Liver (tissue), 9 donors: ENCODE results near the gene NRG2. TPM values are rescaled to one million over a fixed set of nuclear protein-coding genes. Genes with fewer than 3 reads are reported as not detected.

ENCODE experiments used
- DNase-seq: peaks from one replicate; pipeline ENCODE4 v3.0.0-alpha.2; 2017; ENCODE audit warnings: low spot score
- H3K27ac ChIP-seq, 2 donors: one replicate each; pipeline ENCODE4 v1.7.0; 2013; ENCODE audit warnings: inconsistent platforms in 2 of 2, low read length in 2 of 2, control low read depth in 1 of 2, low read depth in 1 of 2, mild to moderate bottlenecking in 1 of 2
- H3K27me3 ChIP-seq, 4 donors: one replicate each; pipeline versions ENCODE4 v1.6.1 to v1.7.0; 2013; ENCODE audit warnings: low read length in 3 of 4, inconsistent platforms in 1 of 4, mild to moderate bottlenecking in 1 of 4, moderate library complexity in 1 of 4; ENCODE audit not compliant: control insufficient read depth in 4 of 4, insufficient read depth in 4 of 4
- H3K36me3 ChIP-seq, 4 donors: one replicate each; pipeline versions ENCODE4 v1.6.1 to v1.7.0; 2013; ENCODE audit warnings: low read length in 3 of 4, mild to moderate bottlenecking in 3 of 4, low read depth in 1 of 4, moderate library complexity in 1 of 4; ENCODE audit not compliant: control insufficient read depth in 4 of 4, insufficient read depth in 3 of 4
- H3K4me1 ChIP-seq, 4 donors: one replicate each; pipeline versions ENCODE4 v1.6.1 to v1.7.0; 2013; ENCODE audit warnings: low read length in 3 of 4, mild to moderate bottlenecking in 3 of 4, moderate library complexity in 1 of 4; ENCODE audit not compliant: control insufficient read depth in 4 of 4, insufficient read depth in 4 of 4
- H3K4me3 ChIP-seq, 3 donors: one replicate each; pipeline versions ENCODE4 v1.6.1 to v1.7.0; 2013; ENCODE audit warnings: low read length in 3 of 3, control low read depth in 1 of 3, low read depth in 1 of 3, mild to moderate bottlenecking in 1 of 3
- H3K9ac ChIP-seq, 2 donors: one replicate each; pipeline ENCODE4 v1.7.0; 2013; ENCODE audit warnings: low read length in 2 of 2, mild to moderate bottlenecking in 2 of 2, moderate library complexity in 2 of 2, control low read depth in 1 of 2, low read depth in 1 of 2
- H3K9me3 ChIP-seq, 4 donors: one replicate each; pipeline versions ENCODE4 v1.6.1 to v1.7.0; 2013; ENCODE audit warnings: low read length in 3 of 4; ENCODE audit not compliant: control insufficient read depth in 4 of 4
- EGR1 ChIP-seq, 2 donors: IDR thresholded peaks; 2 replicates each; pipeline ENCODE4 v1.6.1; 2016 to 2018; ENCODE audit warnings: antibody characterized with exemption in 2 of 2, low read depth in 2 of 2
- FOXA1 ChIP-seq: IDR thresholded peaks from 2 replicates; pipeline ENCODE4 v1.6.1; 2016; ENCODE audit warnings: antibody characterized with exemption
- GABPA ChIP-seq, 2 donors: IDR thresholded peaks in 1 of 2; conservative IDR thresholded peaks in 1 of 2; 2 replicates each; pipeline ENCODE4 v1.6.1; 2016; ENCODE audit warnings: antibody characterized with exemption in 2 of 2, mild to moderate bottlenecking in 1 of 2, moderate library complexity in 1 of 2
- HNF4A ChIP-seq, 2 donors: conservative IDR thresholded peaks; 2 replicates each; pipeline ENCODE4 v1.6.1; 2016; ENCODE audit warnings: antibody characterized with exemption in 2 of 2, mild to moderate bottlenecking in 2 of 2
- HNF4G ChIP-seq: IDR thresholded peaks from 2 replicates; pipeline ENCODE4 v1.6.1; 2016; ENCODE audit warnings: antibody characterized with exemption
- JUND ChIP-seq, 2 donors: IDR thresholded peaks; 2 replicates each; pipeline ENCODE4 v1.6.1; 2016; ENCODE audit warnings: antibody characterized with exemption in 2 of 2
- NR2F2 ChIP-seq: IDR thresholded peaks from 2 replicates; pipeline ENCODE4 v1.6.1; 2016; ENCODE audit warnings: antibody characterized with exemption
- RAD21 ChIP-seq, 2 donors: IDR thresholded peaks; 2 replicates each; pipeline ENCODE4 v1.6.1; 2016; ENCODE audit warnings: antibody characterized with exemption in 2 of 2, mild to moderate bottlenecking in 2 of 2
- RXRA ChIP-seq, 2 donors: IDR thresholded peaks; 2 replicates each; pipeline ENCODE4 v1.6.1; 2017 to 2018; ENCODE audit warnings: antibody characterized with exemption in 2 of 2, mild to moderate bottlenecking in 1 of 2
- SP1 ChIP-seq: IDR thresholded peaks from 2 replicates; pipeline ENCODE4 v1.6.1; 2018; ENCODE audit warnings: antibody characterized with exemption, mild to moderate bottlenecking
- TAF1 ChIP-seq: conservative IDR thresholded peaks from 2 replicates; pipeline ENCODE4 v1.6.1; 2016; ENCODE audit warnings: antibody characterized with exemption, mild to moderate bottlenecking
- YY1 ChIP-seq: IDR thresholded peaks from 2 replicates; pipeline ENCODE4 v1.6.1; 2016; ENCODE audit warnings: antibody characterized with exemption, mild to moderate bottlenecking
- WGBS: extraction: QIAGEN DNeasy Blood & Tissue Kit; methylation state at CpG from one replicate; pipeline ENCODE4 v1.1.7; 2013; 5-methylcytosine and 5-hydroxymethylcytosine counted together
- polyA plus RNA-seq, 2 donors: library from polyadenylated mRNA; stranded (reverse) in 1 of 2; unstranded in 1 of 2; fragments of 200-250 nt in 1 of 2; fragments of >200 nt in 1 of 2; fragmentation: Nextera tagmentation in 1 of 2; extraction: Ambion mirVana in 1 of 2; gene quantifications; one replicate each; pipeline versions ENCODE4 v1.2.1 to v1.2.3, GENCODE V29; 2013 to 2015
- total RNA-seq, 2 donors: library from RNA; depleted of rRNA; stranded (reverse); fragments of >200 nt; gene quantifications; one replicate each; pipeline ENCODE4 v1.2.3, GENCODE V29; 2014
- TF ChIP-seq, protein P1 (sequence below): IDR thresholded peaks from 2 replicates; pipeline ENCODE4 v1.6.1; 2016; ENCODE audit warnings: antibody characterized with exemption
- TF ChIP-seq, protein P2 (sequence below): fragments of 150-350 bp; IDR thresholded peaks from 2 replicates; pipeline ENCODE4 v1.5.1; 2017; ENCODE audit warnings: improper control_type of control experiment, low read depth, low read length; ENCODE audit not compliant: missing input control
- TF ChIP-seq, protein P3 (sequence below): IDR thresholded peaks from 2 replicates; pipeline ENCODE4 v1.6.1; 2016; ENCODE audit warnings: antibody characterized with exemption
- TF ChIP-seq, protein P4 (sequence below): IDR thresholded peaks from 2 replicates; pipeline ENCODE4 v1.6.1; 2016; ENCODE audit warnings: antibody characterized with exemption, mild to moderate bottlenecking
- TF ChIP-seq, protein P5 (sequence below): IDR thresholded peaks from 2 replicates; pipeline ENCODE4 v1.6.1; 2016; ENCODE audit warnings: antibody characterized with exemption
- donor health status: healthy.
- donor health status: healthy.
- donor health status: healthy.
- donor health status: healthy.
- donor health status: healthy.

Gene NRG2
- total and polyA plus RNA-seq, 4 donors = 0.07 to 0.08 TPM; not detected in 2

DNA sequence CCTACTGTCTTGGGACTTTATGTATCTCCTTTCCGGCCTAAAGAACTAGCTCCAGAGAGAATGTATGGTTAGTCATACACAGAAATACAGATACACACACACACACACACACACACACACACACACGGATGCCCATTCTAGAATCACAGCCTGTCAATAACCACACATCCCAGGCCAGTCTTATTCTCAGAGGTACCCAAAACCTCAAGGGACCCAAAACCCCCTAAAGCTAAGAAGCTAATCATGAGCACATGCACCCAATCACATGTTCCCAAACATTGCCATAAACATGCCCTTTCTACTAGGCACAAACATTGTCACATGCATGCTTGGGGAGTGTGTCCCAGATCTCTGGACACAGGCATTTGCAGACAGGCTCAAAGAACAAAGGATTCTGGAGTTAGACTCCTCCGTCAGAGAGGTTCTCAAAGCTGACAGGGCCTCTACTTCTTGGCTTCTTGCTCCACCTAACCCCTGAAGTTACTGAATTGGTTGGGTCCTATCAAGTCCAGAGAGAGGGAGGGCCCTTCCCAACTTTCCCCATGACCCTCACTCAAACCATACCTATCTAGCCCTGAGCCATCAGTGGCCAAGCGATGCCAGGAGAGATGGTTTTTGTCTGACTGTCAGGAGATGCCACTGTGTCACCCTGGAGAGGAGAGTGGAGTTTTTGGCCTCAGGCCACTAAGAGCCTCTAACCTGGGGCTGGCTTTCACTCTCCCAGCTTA is 78.7 kb downstream of the NRG2 start:
- H3K36me3 ChIP-seq = no peaks in the 10 kb centered on the region
- no peak overlapping the region for H3K9ac ChIP-seq
- H3K4me3 ChIP-seq = no peak overlapping the region
- H3K9me3 ChIP-seq = no peaks in the 10 kb centered on the region
- WGBS = 90% methylated on average over 4 of the region's 4 CpGs
- no peak overlapping the region for H3K27ac ChIP-seq
- H3K4me1 ChIP-seq = no peaks in the 10 kb centered on the region
- TF ChIP-seq HNF4A (conservative IDR thresholded peaks at IDR 0.05) = no peak
- TF ChIP-seq, protein P1, sequence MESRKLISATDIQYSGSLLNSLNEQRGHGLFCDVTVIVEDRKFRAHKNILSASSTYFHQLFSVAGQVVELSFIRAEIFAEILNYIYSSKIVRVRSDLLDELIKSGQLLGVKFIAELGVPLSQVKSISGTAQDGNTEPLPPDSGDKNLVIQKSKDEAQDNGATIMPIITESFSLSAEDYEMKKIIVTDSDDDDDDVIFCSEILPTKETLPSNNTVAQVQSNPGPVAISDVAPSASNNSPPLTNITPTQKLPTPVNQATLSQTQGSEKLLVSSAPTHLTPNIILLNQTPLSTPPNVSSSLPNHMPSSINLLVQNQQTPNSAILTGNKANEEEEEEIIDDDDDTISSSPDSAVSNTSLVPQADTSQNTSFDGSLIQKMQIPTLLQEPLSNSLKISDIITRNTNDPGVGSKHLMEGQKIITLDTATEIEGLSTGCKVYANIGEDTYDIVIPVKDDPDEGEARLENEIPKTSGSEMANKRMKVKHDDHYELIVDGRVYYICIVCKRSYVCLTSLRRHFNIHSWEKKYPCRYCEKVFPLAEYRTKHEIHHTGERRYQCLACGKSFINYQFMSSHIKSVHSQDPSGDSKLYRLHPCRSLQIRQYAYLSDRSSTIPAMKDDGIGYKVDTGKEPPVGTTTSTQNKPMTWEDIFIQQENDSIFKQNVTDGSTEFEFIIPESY = no peak
- TF ChIP-seq RAD21 (IDR thresholded peaks at IDR 0.05) = no peak
- TF ChIP-seq, protein P2, sequence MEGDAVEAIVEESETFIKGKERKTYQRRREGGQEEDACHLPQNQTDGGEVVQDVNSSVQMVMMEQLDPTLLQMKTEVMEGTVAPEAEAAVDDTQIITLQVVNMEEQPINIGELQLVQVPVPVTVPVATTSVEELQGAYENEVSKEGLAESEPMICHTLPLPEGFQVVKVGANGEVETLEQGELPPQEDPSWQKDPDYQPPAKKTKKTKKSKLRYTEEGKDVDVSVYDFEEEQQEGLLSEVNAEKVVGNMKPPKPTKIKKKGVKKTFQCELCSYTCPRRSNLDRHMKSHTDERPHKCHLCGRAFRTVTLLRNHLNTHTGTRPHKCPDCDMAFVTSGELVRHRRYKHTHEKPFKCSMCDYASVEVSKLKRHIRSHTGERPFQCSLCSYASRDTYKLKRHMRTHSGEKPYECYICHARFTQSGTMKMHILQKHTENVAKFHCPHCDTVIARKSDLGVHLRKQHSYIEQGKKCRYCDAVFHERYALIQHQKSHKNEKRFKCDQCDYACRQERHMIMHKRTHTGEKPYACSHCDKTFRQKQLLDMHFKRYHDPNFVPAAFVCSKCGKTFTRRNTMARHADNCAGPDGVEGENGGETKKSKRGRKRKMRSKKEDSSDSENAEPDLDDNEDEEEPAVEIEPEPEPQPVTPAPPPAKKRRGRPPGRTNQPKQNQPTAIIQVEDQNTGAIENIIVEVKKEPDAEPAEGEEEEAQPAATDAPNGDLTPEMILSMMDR = no peak
- no peak for TF ChIP-seq SP1
- no peak for TF ChIP-seq GABPA (IDR thresholded peaks at IDR 0.05 in 1 of 2, conservative IDR thresholded peaks at IDR 0.05 in 1 of 2)
- TF ChIP-seq FOXA1 = no peak
- no peak for TF ChIP-seq TAF1
- no peak for TF ChIP-seq HNF4G
- TF ChIP-seq, protein P3, sequence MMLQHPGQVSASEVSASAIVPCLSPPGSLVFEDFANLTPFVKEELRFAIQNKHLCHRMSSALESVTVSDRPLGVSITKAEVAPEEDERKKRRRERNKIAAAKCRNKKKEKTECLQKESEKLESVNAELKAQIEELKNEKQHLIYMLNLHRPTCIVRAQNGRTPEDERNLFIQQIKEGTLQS = no peak
- TF ChIP-seq, protein P4, sequence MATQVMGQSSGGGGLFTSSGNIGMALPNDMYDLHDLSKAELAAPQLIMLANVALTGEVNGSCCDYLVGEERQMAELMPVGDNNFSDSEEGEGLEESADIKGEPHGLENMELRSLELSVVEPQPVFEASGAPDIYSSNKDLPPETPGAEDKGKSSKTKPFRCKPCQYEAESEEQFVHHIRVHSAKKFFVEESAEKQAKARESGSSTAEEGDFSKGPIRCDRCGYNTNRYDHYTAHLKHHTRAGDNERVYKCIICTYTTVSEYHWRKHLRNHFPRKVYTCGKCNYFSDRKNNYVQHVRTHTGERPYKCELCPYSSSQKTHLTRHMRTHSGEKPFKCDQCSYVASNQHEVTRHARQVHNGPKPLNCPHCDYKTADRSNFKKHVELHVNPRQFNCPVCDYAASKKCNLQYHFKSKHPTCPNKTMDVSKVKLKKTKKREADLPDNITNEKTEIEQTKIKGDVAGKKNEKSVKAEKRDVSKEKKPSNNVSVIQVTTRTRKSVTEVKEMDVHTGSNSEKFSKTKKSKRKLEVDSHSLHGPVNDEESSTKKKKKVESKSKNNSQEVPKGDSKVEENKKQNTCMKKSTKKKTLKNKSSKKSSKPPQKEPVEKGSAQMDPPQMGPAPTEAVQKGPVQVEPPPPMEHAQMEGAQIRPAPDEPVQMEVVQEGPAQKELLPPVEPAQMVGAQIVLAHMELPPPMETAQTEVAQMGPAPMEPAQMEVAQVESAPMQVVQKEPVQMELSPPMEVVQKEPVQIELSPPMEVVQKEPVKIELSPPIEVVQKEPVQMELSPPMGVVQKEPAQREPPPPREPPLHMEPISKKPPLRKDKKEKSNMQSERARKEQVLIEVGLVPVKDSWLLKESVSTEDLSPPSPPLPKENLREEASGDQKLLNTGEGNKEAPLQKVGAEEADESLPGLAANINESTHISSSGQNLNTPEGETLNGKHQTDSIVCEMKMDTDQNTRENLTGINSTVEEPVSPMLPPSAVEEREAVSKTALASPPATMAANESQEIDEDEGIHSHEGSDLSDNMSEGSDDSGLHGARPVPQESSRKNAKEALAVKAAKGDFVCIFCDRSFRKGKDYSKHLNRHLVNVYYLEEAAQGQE = no peak
- TF ChIP-seq NR2F2 = no peak
- no peak for TF ChIP-seq EGR1 (IDR thresholded peaks at IDR 0.05; ENCODE audit: low read depth in 2 of 2)
- TF ChIP-seq RXRA (IDR thresholded peaks at IDR 0.05) = no peak
- no peak for TF ChIP-seq YY1
- no peak for TF ChIP-seq JUND (IDR thresholded peaks at IDR 0.05)
- TF ChIP-seq, protein P5, sequence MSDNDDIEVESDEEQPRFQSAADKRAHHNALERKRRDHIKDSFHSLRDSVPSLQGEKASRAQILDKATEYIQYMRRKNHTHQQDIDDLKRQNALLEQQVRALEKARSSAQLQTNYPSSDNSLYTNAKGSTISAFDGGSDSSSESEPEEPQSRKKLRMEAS = no peak
- no peak for DNase-seq
- H3K27me3 ChIP-seq = no peaks in the 10 kb centered on the region
